Nephron (organoid): ENCODE measurements around the gene RPTOR.

Experiments
- H3K27ac Mint-ChIP-seq, 3 experiments: 2 replicates each; pipeline ENCODE4 v1.8.0; 2020; ENCODE audit warnings: mixed read lengths in 3 of 3, mild to moderate bottlenecking in 2 of 3, moderate library complexity in 1 of 3
- H3K27me3 Mint-ChIP-seq: 2 replicates; pipeline ENCODE4 v1.8.0; 2021; ENCODE audit warnings: low read depth, mild to moderate bottlenecking, moderate library complexity, mixed read lengths
- H3K36me3 Mint-ChIP-seq: 2 replicates; pipeline ENCODE4 v1.8.0; 2020; ENCODE audit warnings: low read depth, mixed read lengths
- H3K4me1 Mint-ChIP-seq: 2 replicates; pipeline ENCODE4 v1.8.0; 2020; ENCODE audit warnings: mixed read lengths
- H3K4me3 Mint-ChIP-seq, 3 experiments: 2 replicates each; pipeline ENCODE4 v1.8.0; 2020; ENCODE audit warnings: mild to moderate bottlenecking in 3 of 3, mixed read lengths in 3 of 3, moderate library complexity in 2 of 3
- H3K9me3 Mint-ChIP-seq: 2 replicates; pipeline ENCODE4 v1.8.0; 2020; ENCODE audit warnings: mixed read lengths
- TF ChIP-seq, protein P1 (sequence below), 3 experiments: fragments of 200-600 bp; sonication (generic); IDR thresholded peaks; one replicate each; pipeline ENCODE4 v1.5.0; 2021; ENCODE audit warnings: antibody characterized with exemption in 3 of 3; ENCODE audit not compliant: unreplicated experiment in 3 of 3

RPTOR gene

DNA sequence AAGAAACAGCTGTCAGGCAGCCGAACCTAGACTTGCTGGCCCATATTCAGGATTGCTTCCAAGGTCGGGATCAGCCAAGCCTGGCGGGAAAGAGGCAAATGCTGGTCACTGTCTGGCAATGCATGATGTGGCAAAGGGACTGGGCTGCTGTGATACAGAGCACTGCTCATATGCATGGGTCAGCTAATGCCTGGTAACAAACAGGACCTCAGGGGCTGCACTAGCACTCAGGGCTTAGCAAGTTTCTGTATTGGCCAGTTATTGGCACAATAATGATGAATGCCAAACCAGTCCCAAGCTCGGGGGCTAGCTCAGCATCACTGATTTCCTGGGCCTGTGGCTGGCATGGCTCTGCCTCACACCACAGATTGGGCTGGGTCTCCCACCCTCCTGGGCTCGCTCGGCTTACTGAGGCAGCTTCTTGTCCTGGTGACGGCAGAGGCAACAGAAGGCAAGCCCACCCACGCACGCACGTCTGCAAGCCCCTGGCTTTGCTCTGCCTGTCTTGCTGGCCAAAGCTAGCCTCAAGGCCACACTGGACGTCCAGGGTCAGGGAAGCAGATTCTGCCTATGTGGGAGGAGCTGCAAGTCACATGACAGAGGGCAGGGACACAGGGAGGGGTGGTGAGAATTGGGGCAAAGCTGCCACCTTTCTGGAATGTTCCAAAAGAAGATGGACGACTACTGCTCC is 21.4 kb upstream of the RPTOR start:
- peaks cover 13% of the 10 kb centered on the region for H3K4me1 Mint-ChIP-seq
- TF ChIP-seq, protein P1, sequence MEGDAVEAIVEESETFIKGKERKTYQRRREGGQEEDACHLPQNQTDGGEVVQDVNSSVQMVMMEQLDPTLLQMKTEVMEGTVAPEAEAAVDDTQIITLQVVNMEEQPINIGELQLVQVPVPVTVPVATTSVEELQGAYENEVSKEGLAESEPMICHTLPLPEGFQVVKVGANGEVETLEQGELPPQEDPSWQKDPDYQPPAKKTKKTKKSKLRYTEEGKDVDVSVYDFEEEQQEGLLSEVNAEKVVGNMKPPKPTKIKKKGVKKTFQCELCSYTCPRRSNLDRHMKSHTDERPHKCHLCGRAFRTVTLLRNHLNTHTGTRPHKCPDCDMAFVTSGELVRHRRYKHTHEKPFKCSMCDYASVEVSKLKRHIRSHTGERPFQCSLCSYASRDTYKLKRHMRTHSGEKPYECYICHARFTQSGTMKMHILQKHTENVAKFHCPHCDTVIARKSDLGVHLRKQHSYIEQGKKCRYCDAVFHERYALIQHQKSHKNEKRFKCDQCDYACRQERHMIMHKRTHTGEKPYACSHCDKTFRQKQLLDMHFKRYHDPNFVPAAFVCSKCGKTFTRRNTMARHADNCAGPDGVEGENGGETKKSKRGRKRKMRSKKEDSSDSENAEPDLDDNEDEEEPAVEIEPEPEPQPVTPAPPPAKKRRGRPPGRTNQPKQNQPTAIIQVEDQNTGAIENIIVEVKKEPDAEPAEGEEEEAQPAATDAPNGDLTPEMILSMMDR (IDR thresholded peaks at IDR 0.05; ENCODE audit: unreplicated experiment in 3 of 3) = no peak
- no peaks in the 10 kb centered on the region for H3K36me3 Mint-ChIP-seq
- peaks cover 27% of the 10 kb centered on the region for H3K27me3 Mint-ChIP-seq
- no peak overlapping the region for H3K27ac Mint-ChIP-seq
- no peaks in the 10 kb centered on the region for H3K9me3 Mint-ChIP-seq
- H3K4me3 Mint-ChIP-seq = no peak overlapping the region

DNA sequence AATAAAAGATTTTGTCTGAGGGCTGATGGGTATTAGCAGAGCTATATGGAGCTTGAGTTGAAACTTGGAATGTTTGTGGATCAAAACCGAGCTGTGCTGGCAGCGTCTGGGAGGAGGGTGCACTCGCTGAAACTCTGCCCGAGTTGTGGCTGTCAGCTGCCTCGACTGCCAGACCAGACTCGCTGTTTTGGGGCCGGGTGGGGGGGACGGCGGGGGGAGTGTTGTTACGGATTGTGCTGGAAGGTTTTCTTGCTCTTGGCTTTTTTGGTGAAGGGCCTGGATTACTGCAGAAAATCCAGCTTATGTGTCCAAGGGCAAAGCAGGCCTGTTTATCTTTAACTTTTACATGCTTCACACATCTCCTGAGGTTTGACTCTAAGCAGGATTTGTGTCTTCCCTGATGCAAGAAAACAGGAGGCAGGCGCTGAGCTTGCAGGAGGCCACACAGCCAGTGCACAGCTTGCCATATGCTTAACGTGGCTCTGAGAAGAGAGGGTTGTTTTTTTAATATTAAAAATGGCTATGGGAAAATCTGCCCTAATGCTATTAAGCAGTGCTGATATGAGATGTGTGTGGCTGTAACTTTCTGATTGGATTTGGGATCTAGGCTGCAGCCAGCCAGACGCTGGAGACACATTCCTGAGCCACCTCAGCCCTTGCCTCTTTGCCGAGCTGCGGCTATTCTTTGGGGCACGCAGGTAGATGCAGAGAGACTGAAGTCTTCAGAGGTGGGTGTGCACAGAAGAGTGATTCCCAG is 20.5 kb upstream of the RPTOR start:
- TF ChIP-seq, protein P1 (IDR thresholded peaks at IDR 0.05; ENCODE audit: unreplicated experiment in 3 of 3) = no peak
- Mint-ChIP-seq H3K27ac (peak overlapping the region; percentile 27 to 40 (median 31)), H3K4me3 (no peak overlapping the region), H3K27me3 (peaks cover 27% of the 10 kb centered on the region), H3K36me3 (no peaks in the 10 kb centered on the region), H3K9me3 (no peaks in the 10 kb centered on the region), H3K4me1 (peaks cover 18% of the 10 kb centered on the region)

DNA sequence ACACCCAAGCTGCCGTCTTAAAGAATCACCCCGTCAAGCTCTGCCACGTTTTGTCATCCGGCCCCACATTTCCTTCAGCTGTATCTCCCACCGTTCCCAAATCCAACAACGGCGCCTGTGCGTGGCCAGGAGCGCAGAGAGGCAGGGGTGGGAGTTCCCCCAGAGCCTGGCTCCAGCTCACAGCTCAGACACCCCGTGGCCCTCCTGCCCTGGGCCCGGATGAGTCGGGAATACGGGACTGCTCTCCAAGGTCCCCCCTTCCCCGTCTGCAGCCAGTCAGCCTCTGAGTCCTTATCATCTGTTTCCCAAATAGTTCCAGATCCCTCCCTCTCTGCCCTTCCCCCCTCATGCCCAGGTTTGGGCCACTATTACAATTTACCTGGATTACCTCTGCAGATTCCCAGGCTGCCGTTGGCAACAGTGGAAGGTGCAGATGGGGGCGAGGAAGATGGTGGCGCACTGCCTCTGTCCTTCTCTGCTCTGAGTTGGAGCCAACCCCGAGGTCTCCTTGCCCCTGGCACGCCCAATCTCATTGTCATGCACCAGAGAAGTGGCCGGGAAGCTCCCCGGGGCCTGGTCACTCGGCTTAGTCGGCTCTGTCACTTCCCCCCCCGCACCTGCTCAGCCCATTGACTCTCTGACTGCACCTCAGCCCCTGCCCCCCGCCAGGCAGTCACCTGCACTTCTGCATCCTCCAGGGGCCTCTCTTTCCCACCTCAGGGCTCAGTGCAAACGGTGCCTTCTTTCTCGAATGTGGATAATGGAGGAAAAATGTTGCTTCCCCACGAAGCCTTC is 18.3 kb upstream of the RPTOR start:
- H3K4me1 Mint-ChIP-seq = peaks cover 19% of the 10 kb centered on the region
- no peaks in the 10 kb centered on the region for H3K9me3 Mint-ChIP-seq
- no peak overlapping the region for H3K27ac Mint-ChIP-seq
- H3K4me3 Mint-ChIP-seq = no peak overlapping the region
- peaks cover 29% of the 10 kb centered on the region for H3K27me3 Mint-ChIP-seq
- TF ChIP-seq, protein P1 (IDR thresholded peaks at IDR 0.05; ENCODE audit: unreplicated experiment in 3 of 3) = no peak
- H3K36me3 Mint-ChIP-seq = no peaks in the 10 kb centered on the region

DNA sequence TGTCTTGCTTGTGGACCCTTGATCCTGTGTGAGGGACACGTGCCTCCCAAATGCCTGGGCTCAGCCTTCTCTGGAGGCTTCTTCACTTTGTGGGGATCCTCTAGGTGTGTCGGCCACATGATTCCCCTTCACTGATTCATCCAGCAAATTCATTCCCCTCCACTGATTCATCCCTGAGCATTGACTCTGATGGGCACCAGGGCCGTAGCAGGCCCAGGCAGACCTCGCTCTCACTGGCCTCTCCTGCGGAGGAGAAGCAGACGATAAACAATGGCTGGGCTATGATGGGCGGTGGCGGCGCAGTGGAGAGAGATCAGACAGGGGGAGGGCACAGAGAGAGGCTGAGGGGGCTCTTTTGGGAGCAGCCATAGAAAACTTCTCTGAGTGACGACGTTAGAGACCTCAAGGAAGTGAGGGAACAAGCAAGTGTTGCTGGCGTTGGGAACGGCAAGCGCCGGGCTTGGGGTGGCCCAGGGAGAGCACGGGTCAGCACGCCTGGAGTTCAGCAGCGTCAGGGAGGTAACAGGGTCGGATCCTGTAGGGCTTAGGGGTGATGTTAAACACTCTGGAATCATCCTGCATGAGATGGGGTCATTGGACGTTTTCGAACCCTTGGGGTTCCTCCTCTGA is 17.5 kb upstream of the RPTOR start:
- H3K4me3 Mint-ChIP-seq = no peak overlapping the region
- no peaks in the 10 kb centered on the region for H3K36me3 Mint-ChIP-seq

DNA sequence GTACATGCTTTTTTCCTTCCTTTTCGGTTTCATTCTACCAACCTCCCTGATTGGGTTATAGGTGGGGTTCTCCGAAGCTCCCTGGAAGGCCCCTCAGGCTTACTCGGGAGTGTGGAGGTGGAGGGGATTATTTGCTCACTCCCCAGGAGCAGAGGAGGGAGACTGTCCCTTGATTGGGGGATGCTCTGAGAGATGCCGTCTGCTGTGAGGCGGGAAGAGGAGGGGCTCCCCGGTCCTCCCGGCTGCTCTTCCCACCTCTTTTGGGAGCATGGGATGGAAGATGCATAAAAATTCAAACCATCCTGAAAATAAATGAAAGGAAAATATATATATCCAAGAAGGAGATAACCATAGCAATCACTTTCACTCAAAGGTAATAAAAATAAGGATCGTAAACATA is 16.1 kb upstream of the RPTOR start:
- Mint-ChIP-seq H3K9me3 (no peaks in the 10 kb centered on the region), H3K27me3 (peaks cover 31% of the 10 kb centered on the region), H3K4me1 (peaks cover 19% of the 10 kb centered on the region), H3K4me3 (no peak overlapping the region), H3K36me3 (no peaks in the 10 kb centered on the region), H3K27ac (peak overlapping the region; percentile 49 to 70 (median 68))
- TF ChIP-seq, protein P1 (IDR thresholded peaks at IDR 0.05; ENCODE audit: unreplicated experiment in 3 of 3) = no peak

More for the DNA sequence above, 17.5 kb upstream of the RPTOR start:
- Mint-ChIP-seq H3K27me3 (peaks cover 32% of the 10 kb centered on the region), H3K27ac (no peak overlapping the region), H3K9me3 (no peaks in the 10 kb centered on the region), H3K4me1 (peaks cover 19% of the 10 kb centered on the region)
- TF ChIP-seq, protein P1 (IDR thresholded peaks at IDR 0.05; ENCODE audit: unreplicated experiment in 3 of 3) = no peak
